Endothelial cell of umbilical vein (primary cell): ENCODE results near the gene SMARCC1. TPM values are rescaled to one million over a fixed set of nuclear protein-coding genes. Genes with fewer than 3 reads are reported as not detected.

Experiments
- BruUV-seq: library from RNA; stranded (reverse); fragments of 400-500 nt; replicated peaks from 2 replicates; lab custom pipeline; 2021; lab: Mats Ljungman, UMichigan
- CTCF ChIA-PET: fragments of 300-600, 350-600 bp; sonication (Branson Sonifier 250); formaldehyde crosslinking; loops from one replicate; lab custom pipeline; 2021; ENCODE audit warnings: antibody characterized with exemption, inconsistent platforms; lab: Charles Lee
- POLR2A ChIA-PET: fragments of 300-600, 350-600 bp; sonication (Branson Sonifier 250); formaldehyde crosslinking; loops from one replicate; lab custom pipeline; 2021; ENCODE audit warnings: antibody characterized with exemption, inconsistent platforms; lab: Charles Lee
- DNase-seq: peaks from one replicate; pipeline ENCODE4 v3.0.0-alpha.2; 2011; ENCODE audit warnings: low read depth, low spot score
- FAIRE-seq: peaks from 2 replicates; lab custom pipeline; 2011; peaks lifted over from hg19 to GRCh38; lab: Jason Lieb, UNC
- H2AFZ ChIP-seq: 2 replicates; pipeline ENCODE4 v1.6.0; 2012; ENCODE audit warnings: low read depth, low read length, control low read depth, inconsistent platforms
- H3K27ac ChIP-seq: 2 replicates; pipeline ENCODE4 v1.5.1; 2011; ENCODE audit warnings: low read depth, mild to moderate bottlenecking, control low read depth, low read length, moderate library complexity; ENCODE audit not compliant: insufficient read depth
- H3K27me3 ChIP-seq, 2 experiments: 2 replicates each; pipeline versions ENCODE4 v1.6.0 to v1.6.1; 2011; ENCODE audit warnings: low read length in 2 of 2, mixed read lengths in 1 of 2; ENCODE audit not compliant: control insufficient read depth in 2 of 2, insufficient read depth in 2 of 2
- H3K36me3 ChIP-seq, 2 experiments: 2 replicates in 1 of 2; 3 replicates in 1 of 2; pipeline ENCODE4 v1.5.1; 2011; ENCODE audit warnings: low read length in 2 of 2, mild to moderate bottlenecking in 1 of 2, moderate library complexity in 1 of 2; ENCODE audit not compliant: control insufficient read depth in 2 of 2, insufficient read depth in 2 of 2; ENCODE audit errors: extremely low read depth in 1 of 2
- H3K4me1 ChIP-seq: 3 replicates; pipeline ENCODE4 v1.5.1; 2011; ENCODE audit warnings: mild to moderate bottlenecking, low read length; ENCODE audit not compliant: control insufficient read depth, insufficient read depth; ENCODE audit errors: extremely low read depth
- H3K4me2 ChIP-seq: 2 replicates; pipeline ENCODE4 v1.6.1; 2011; ENCODE audit warnings: low read length, control low read depth, mixed read lengths; ENCODE audit not compliant: insufficient read depth
- H3K4me3 ChIP-seq, 3 experiments: fragments of 200-600 bp in 1 of 3; sonication (generic), shearing (Covaris generic) in 1 of 3; replicated peaks in 1 of 3; 2 replicates each; pipeline ENCODE4 v1.5.1; 2011 to 2016; ENCODE audit warnings: control low read depth in 3 of 3, low read length in 3 of 3, mild to moderate bottlenecking in 2 of 3, inconsistent platforms in 1 of 3, low read depth in 1 of 3, moderate library complexity in 1 of 3; ENCODE audit not compliant: insufficient read depth in 1 of 3
- H3K79me2 ChIP-seq: 2 replicates; pipeline ENCODE4 v1.6.0; 2012; ENCODE audit warnings: low read length, inconsistent platforms; ENCODE audit not compliant: control insufficient read depth, insufficient read depth
- H3K9ac ChIP-seq: replicated peaks from 2 replicates; pipeline ENCODE3; 2011; ENCODE audit warnings: low read length, control low read depth; ENCODE audit not compliant: insufficient read depth; ENCODE audit errors: extremely low read depth
- H3K9me1 ChIP-seq: replicated peaks from 3 replicates; pipeline ENCODE4 v1.6.0; 2011; ENCODE audit warnings: mild to moderate bottlenecking, low read length; ENCODE audit not compliant: control insufficient read depth, insufficient read depth; ENCODE audit errors: extremely low read depth
- H3K9me3 ChIP-seq: replicated peaks from 2 replicates; pipeline ENCODE4 v1.5.1; 2012; ENCODE audit warnings: low read length, inconsistent platforms; ENCODE audit not compliant: control insufficient read depth, insufficient read depth
- H4K20me1 ChIP-seq: replicated peaks from 2 replicates; pipeline ENCODE3; 2011; ENCODE audit warnings: mild to moderate bottlenecking, low read length; ENCODE audit not compliant: control insufficient read depth, insufficient read depth; ENCODE audit errors: extremely low read depth
- EZH2 ChIP-seq: IDR thresholded peaks from 2 replicates; pipeline ENCODE4 v1.6.1; 2012; ENCODE audit warnings: borderline replicate concordance, low read depth, mild to moderate bottlenecking, moderate library complexity, low read length, inconsistent platforms; ENCODE audit not compliant: severe bottlenecking
- FOS ChIP-seq: IDR thresholded peaks from 2 replicates; pipeline ENCODE4 v1.6.1; 2011; ENCODE audit warnings: mild to moderate bottlenecking, low read length, moderate library complexity, borderline replicate concordance; ENCODE audit not compliant: insufficient read depth
- GATA2 ChIP-seq: IDR thresholded peaks from 2 replicates; pipeline ENCODE4 v1.7.0; 2011; ENCODE audit warnings: low read depth, mild to moderate bottlenecking, moderate library complexity, mixed read lengths, low read length; ENCODE audit not compliant: insufficient read length, insufficient read depth
- JUN ChIP-seq: IDR thresholded peaks from 2 replicates; pipeline ENCODE4 v1.6.1; 2011; ENCODE audit warnings: borderline replicate concordance, low read depth; ENCODE audit not compliant: insufficient read length, insufficient read depth
- MYC ChIP-seq: IDR thresholded peaks from one replicate; pipeline ENCODE4 v1.6.1; 2011; ENCODE audit warnings: mild to moderate bottlenecking, low read depth, low read length
- POLR2A ChIP-seq: IDR thresholded peaks from 2 replicates; pipeline ENCODE4 v1.6.1; 2012; ENCODE audit warnings: low read depth, mild to moderate bottlenecking, control low read depth, low read length
- POLR2AphosphoS5 ChIP-seq: IDR thresholded peaks from 2 replicates; pipeline ENCODE4 v1.6.1; 2012; ENCODE audit warnings: low read depth, mild to moderate bottlenecking, control low read depth, low read length, moderate library complexity; ENCODE audit not compliant: insufficient read depth
- dilution Hi-C: fragments of 300-500 bp; cut with MboI; formaldehyde crosslinking; loops from one replicate; pipeline ENCODE4 v1.15.0; 2019; ENCODE audit warnings: low sequenced_read_pairs; ENCODE audit not compliant: extremely low pct_ligation_motif_present
- intact Hi-C: fragments of 100-400 bp; cut with micrococcal nuclease; formaldehyde crosslinking; loops from one replicate; pipeline ENCODE4 v1.10.0; 2022
- polyA plus RNA-seq, 4 experiments: library from polyadenylated mRNA; depleted of rRNA in 3 of 4; stranded (reverse) in 3 of 4; unstranded in 1 of 4; fragments of >200 nt; gene quantifications; 2 replicates each; pipeline versions ENCODE4 v1.2.1 to v1.2.3, GENCODE V29; 2011 to 2012; ENCODE audit warnings: missing spikeins in 1 of 4
- total RNA-seq: library from RNA; stranded (reverse); gene quantifications from 2 replicates; pipeline ENCODE4 v1.2.3, GENCODE V29; 2021
- TF ChIP-seq, protein P1 (sequence below): IDR thresholded peaks from 2 replicates; pipeline ENCODE4 v1.6.1; 2011; ENCODE audit not compliant: insufficient read depth, insufficient read length
- TF ChIP-seq, protein P2 (sequence below), 2 donors: IDR thresholded peaks; 1 replicate in 1 of 2; 2 replicates in 1 of 2; pipeline ENCODE4 v1.5.1; 2011; ENCODE audit warnings: low read length in 2 of 2, mild to moderate bottlenecking in 2 of 2, moderate library complexity in 2 of 2, control low read depth in 1 of 2, inconsistent platforms in 1 of 2, low read depth in 1 of 2; ENCODE audit not compliant: insufficient read depth in 1 of 2; ENCODE audit errors: extremely low read depth in 1 of 2

SMARCC1 gene
- total and polyA plus RNA-seq, 2 donors (not counting 3 experiments of a cell fraction or from before 2014, with no cell fraction given): 23.0 to 138 TPM

DNA sequence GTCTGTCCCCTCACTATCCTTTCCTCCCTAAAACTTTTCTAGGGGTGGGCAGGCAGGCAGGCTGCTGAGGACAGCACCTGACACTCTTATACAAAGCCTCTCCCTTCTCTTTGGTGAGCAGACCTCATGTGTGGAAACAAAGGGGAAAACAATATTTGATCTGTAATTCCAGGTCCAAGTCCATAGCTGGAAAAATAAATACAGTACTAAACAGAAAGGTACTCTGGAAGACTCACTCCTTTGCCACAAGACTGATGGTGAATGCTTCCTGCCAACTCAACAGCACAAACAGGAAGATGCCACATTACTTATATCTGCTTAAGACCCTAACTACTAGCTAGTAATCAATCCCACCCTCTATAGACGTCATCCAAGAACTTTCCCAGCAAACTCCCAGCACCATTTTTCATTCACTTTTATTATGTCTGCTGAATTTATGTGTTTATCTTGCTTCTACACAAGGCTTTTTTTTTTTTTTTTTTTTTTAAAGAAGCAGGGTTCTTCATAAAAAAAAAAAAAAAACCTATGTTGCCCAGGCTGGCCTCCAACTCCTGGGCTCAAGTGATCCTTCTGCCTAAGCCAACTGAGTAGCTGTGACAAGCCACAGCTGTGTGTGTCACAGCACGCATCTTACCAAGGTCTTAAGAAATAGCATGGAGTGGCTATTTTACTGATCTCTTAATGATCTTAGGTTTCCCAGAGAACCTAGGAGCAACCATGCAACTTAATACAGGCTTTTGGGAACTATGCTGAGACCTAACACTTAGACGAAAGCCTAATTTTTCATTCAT, 158.8 kb downstream of the SMARCC1 start:
- dilution Hi-C loops: no loop called here
- CTCF ChIA-PET: interaction anchor here (0.9 kb wide), 2 partner anchors 16 to 100 kb away, joined by 3 read pairs; no protein-coding TSS in a partner anchor

More for the DNA sequence above, 158.8 kb downstream of the SMARCC1 start:
- Histone ChIP-seq H3K9me3 (no peaks in the 10 kb centered on the region), H3K4me1 (no peaks in the 10 kb centered on the region), H4K20me1 (no peaks in the 10 kb centered on the region), H3K9ac (no peak overlapping the region), H3K4me2 (no peak overlapping the region), H3K4me3 (no peak overlapping the region), H2AFZ (no peak overlapping the region), H3K36me3 (peaks cover 12 to 18% of the 10 kb centered on the region in 2 experiments), H3K27ac (no peak overlapping the region), H3K79me2 (no peaks in the 10 kb centered on the region), H3K9me1 (no peaks in the 10 kb centered on the region), H3K27me3 (no peaks in the 10 kb centered on the region)
- DNase-seq (no peak), FAIRE-seq (no peak)
- BruUV-seq: no TSS peak
- intact Hi-C loops: no loop called here
- TF ChIP-seq FOS: no peak
- no peak for TF ChIP-seq GATA2
- TF ChIP-seq, protein P1, sequence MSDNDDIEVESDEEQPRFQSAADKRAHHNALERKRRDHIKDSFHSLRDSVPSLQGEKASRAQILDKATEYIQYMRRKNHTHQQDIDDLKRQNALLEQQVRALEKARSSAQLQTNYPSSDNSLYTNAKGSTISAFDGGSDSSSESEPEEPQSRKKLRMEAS: no peak
- TF ChIP-seq, protein P2, sequence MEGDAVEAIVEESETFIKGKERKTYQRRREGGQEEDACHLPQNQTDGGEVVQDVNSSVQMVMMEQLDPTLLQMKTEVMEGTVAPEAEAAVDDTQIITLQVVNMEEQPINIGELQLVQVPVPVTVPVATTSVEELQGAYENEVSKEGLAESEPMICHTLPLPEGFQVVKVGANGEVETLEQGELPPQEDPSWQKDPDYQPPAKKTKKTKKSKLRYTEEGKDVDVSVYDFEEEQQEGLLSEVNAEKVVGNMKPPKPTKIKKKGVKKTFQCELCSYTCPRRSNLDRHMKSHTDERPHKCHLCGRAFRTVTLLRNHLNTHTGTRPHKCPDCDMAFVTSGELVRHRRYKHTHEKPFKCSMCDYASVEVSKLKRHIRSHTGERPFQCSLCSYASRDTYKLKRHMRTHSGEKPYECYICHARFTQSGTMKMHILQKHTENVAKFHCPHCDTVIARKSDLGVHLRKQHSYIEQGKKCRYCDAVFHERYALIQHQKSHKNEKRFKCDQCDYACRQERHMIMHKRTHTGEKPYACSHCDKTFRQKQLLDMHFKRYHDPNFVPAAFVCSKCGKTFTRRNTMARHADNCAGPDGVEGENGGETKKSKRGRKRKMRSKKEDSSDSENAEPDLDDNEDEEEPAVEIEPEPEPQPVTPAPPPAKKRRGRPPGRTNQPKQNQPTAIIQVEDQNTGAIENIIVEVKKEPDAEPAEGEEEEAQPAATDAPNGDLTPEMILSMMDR (IDR thresholded peaks at IDR 0.05; ENCODE audit: extremely low read depth in 1 of 2, insufficient read depth in 1 of 2, low read depth in 1 of 2, low read length in 2 of 2): no peak
- TF ChIP-seq MYC: no peak
- no peak for TF ChIP-seq POLR2AphosphoS5
- no peak for TF ChIP-seq EZH2
- no peak for TF ChIP-seq JUN
- TF ChIP-seq POLR2A: no peak
- POLR2A ChIA-PET: no interaction called here
